K562 (cell line): ENCODE measurements around the gene PRKAR2B. TPM values are rescaled to one million over a fixed set of nuclear protein-coding genes. Genes with fewer than 3 reads are reported as not detected.

Experiments
- ARID1B ChIP-seq: fragments of 450-650 bp; IDR thresholded peaks from 2 replicates; pipeline ENCODE4 v1.6.1; 2016; ENCODE audit warnings: antibody characterized with exemption, mild to moderate bottlenecking, inconsistent platforms
- CBX3 ChIP-seq, 2 experiments: IDR thresholded peaks; 1 replicate in 1 of 2; 2 replicates in 1 of 2; pipeline ENCODE4 v1.6.1; 2012; ENCODE audit warnings: inconsistent platforms in 2 of 2, low read length in 2 of 2, borderline replicate concordance in 1 of 2, control low read depth in 1 of 2
- CHD2 ChIP-seq: IDR thresholded peaks from 2 replicates; pipeline ENCODE4 v1.6.1; 2011; ENCODE audit warnings: low read depth, low read length
- CHD7 ChIP-seq: fragments of 200-600 bp; sonication (generic); IDR thresholded peaks from one replicate; pipeline ENCODE4 v1.6.1; 2012; ENCODE audit warnings: mild to moderate bottlenecking, low read depth, low read length, inconsistent platforms
- CTCF ChIP-seq, 3 experiments: IDR thresholded peaks in 2 of 3; conservative IDR thresholded peaks in 1 of 3; 2 replicates each; pipeline ENCODE4 v1.5.1; 2011 to 2012; ENCODE audit warnings: low read length in 3 of 3, mild to moderate bottlenecking in 3 of 3, control low read depth in 2 of 3, improper control_type of control experiment in 1 of 3, inconsistent platforms in 1 of 3, low read depth in 1 of 3, mixed read lengths in 1 of 3, moderate library complexity in 1 of 3; ENCODE audit not compliant: insufficient read depth in 2 of 3
- ETV5 ChIP-seq: sonication (generic); formaldehyde crosslinking; IDR thresholded peaks from 2 replicates; pipeline ENCODE4 v1.4.0; 2020; ENCODE audit warnings: low read depth, mild to moderate bottlenecking, missing genetic modification reagents
- PATZ1 ChIP-seq: fragments of 250-450 bp; sonication (Bioruptor Pico); IDR thresholded peaks from 2 replicates; pipeline ENCODE4 v1.5.0; 2020; ENCODE audit warnings: mild to moderate bottlenecking, borderline replicate concordance
- RFX5 ChIP-seq: IDR thresholded peaks from 2 replicates; pipeline ENCODE4 v1.6.1; 2011; ENCODE audit warnings: low read depth, mild to moderate bottlenecking, improper control_type of control experiment, low read length
- ZNF311 ChIP-seq: fragments of 250-450 bp; sonication (Bioruptor Pico); IDR thresholded peaks from 2 replicates; pipeline ENCODE4 v1.4.0; 2020; ENCODE audit warnings: mild to moderate bottlenecking, moderate library complexity
- polyA plus RNA-seq, 8 experiments: library from polyadenylated mRNA; depleted of rRNA in 4 of 8; stranded (reverse) in 5 of 8; unstranded in 3 of 8; fragments of >200 nt; fragmentation: Nextera tagmentation in 2 of 8; fragmentation: Illumina TruSeq in 1 of 8; extraction: Ambion mirVana in 2 of 8; extraction: Trizol in 1 of 8; gene quantifications; 2 replicates each; pipeline versions ENCODE4 v1.2.1 to v1.2.3, GENCODE V29; 2011 to 2014; ENCODE audit warnings: inconsistent platforms in 1 of 8, missing spikeins in 1 of 8
- total RNA-seq, 7 experiments: library from RNA; depleted of rRNA in 6 of 7; stranded (reverse); fragments of >200 nt in 6 of 7; fragmentation: Illumina TruSeq in 2 of 7; extraction: Trizol in 2 of 7; gene quantifications; 2 replicates each; pipeline versions ENCODE4 v1.2.1 to v1.2.3, GENCODE V29; 2011 to 2021; ENCODE audit warnings: low replicate concordance in 1 of 7

The PRKAR2B gene
- total and polyA plus RNA-seq, 9 of the 15 experiments (the other 6 are each of a cell fraction or from before 2014, with no cell fraction given) = 59.0 to 173 (median 129) TPM

GRCh38 chr7:107017965-107018719 lies 26.4 kb upstream of the PRKAR2B start (continued):
- TF ChIP-seq PATZ1 (0 out of 2 replicates have a peak, but pooled peaks have one; percentile 5), ETV5 (CRISPR knock-in tag) (0 out of 2 replicates have a peak, but pooled peaks have one; percentile 27), CHD7 (no peak), CHD2 (no peak), RFX5 (no peak), ZNF311 (no peak), CTCF (IDR thresholded peaks at IDR 0.05 in 2 of 3, conservative IDR thresholded peaks at IDR 0.05 in 1 of 3; ENCODE audit: insufficient read depth in 2 of 3, low read depth in 1 of 3, low read length in 3 of 3) (no peak), CBX3 (IDR thresholded peaks at IDR 0.05; ENCODE audit: borderline replicate concordance in 1 of 2, low read length in 2 of 2) (peak in 1 of 2 experiments; percentile 76; a peak in 2 of 3 replicates), ARID1B (peak; percentile 74)
